Measurements from ENCODE around the gene MAFG.

MAFG gene

DNA sequence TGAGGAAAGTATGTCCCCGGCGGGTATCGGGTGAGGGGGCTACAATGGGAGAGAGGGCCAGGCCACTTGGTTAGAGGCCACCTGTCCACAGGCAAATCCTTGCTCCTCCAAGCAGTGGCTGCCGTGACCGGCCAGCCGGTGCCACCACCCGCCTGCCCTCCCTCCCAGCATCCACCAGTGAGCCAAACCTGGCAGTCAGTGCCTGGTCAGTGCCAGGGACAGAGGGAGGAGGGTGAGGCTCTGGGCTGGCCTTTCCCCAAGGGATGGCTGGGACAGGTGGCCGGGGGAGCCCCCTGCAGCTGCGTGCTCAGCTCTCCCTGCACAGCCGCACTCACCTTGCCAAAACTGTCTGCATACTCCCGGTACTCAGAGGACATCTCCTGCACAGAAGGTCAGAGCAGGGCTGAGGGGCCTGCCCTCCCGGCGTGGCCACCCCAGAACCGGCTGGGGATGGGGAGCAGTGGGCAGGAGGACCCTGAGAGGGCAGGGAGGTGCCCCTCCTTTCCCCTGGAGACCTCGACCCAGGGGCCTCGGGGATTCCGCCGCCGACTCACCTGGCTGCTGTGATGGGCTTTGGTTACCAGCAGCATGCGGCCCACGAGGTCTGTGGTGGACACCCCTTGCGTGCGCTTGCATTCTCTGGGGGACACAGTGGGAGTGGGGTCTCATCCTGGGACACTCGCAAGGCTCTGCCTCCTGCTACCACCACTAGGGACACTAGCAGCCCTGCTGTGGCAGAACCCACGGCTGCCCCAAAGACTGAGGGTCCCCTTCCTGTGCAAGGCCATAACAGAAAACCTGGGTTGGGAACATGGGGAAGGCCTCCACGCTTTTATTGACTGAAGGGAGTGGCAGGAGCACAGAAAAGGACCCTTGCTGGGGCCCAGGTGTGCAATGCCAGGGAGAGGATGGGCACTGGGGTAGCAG, 20.1 kb downstream of the MAFG start:
- no peak for DNase-seq

DNA sequence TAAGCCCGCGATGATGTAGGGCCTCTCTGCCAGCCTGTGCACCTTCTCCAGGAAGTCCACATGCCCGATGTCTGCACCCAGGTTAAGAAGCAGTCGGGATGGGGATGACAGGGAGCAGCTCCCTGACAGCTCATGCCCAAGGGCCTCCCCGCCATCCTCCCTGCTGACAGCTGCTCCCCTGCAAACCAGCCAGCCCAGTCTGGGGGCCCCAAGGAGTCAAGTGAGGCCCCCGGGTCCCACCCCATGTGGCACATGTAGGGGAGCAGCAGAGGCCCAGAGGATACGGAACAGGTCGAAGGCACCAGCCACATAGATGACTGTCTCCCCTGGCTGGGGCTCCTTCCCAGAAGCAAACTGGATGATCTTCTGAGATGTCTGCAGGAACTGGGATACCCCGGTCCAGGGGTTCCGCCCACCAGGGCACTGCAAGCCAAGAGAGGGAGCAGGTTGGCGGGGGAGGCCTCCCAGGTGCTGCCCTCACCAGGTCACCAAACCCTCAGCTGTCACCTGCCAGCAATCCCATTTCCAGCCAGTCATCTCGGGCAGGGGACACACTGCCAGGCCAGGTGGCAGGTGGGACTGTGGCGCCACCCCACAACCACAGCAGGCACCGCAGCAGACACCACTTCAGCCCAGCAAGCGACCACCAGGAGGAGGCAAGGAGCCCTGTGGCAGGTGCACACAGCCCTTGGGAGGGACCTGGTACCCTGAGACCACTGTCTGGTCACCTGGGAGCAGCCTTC, 20.9 kb downstream of the MAFG start:
- DNase-seq: no peak

DNA sequence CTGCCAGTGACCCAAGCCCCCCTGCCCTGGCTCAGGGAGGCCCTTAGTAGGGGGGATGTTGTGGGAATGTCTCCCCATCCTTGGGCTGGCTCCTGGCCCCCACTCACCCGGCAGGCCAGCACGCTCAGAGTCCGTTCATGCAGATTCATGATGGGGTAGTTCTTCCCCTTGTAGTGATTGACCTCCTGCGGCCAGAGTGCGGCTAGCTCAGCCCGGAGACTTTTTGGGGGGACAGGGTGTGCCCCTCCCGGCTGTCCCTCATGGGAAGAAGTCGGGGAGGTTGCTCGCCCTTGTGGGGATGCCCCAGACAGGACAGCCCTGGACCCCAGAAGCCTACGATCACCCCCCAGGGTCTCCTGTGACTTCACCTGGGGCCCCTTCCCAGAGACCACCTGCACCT, 21.5 kb downstream of the MAFG start:
- no peak for DNase-seq

DNA sequence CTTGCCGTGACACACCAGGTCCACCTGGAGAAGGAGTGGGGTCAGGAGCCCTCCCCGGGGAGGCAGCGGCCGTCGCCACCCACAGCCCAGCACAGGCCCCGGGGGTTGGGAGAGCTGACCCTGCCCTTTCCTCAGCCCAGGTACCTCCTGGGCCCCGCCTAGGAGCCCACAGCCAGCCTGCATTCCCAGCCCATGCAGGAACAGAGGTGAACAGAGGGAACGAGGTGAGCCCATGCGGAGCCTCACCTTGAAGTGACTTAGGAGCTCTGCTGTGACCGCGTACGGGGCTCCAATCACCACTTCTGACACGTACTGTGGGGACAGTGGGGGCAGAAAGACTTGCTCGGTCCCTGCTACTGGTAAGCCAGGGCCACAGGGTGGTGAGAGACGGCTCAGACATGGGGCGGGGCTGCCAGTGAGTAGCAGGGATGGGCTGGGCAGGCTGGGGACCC, 22.1 kb downstream of the MAFG start:
- no peak for DNase-seq

DNA sequence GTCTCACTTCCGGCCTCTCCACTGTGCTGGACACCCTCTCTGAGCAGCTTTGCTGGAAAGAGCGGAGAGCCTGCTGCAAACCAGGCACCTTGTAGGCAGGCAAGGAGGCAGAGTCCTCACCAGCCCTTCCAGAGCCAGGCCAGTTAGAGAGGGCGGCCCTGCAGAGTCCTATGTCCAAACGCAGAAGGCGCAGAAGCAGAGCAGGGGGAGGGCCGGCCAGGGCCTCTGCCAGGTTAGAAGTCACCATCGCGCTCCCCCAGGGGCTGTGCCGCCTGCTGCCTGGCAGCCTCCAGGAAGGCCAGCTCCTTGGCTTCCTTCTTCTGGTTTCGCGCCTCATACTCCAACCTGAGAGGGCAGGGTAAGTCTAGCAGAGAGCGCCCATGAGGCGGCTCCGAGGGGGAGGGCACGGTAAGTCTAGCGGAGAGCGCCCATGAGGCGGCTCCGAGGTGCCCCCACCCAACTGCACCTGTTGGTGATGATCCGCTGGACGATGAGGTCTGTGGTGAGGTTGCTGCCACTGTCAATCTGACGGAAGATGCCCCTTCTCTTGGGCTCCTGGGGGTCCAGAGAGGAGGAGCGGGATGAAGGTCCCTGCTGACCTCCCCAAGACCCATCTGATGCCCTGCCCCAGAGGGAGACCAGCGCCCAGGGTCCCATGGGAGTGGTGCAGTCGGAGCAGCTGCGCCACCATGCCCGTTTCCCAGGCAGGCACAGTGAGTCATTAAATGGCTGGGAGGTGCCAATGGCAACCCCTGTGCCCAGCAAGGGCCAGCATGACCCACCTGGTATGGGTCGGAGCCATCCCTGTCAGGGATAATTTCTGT, 22.7 kb downstream of the MAFG start:
- no peak for DNase-seq

DNA sequence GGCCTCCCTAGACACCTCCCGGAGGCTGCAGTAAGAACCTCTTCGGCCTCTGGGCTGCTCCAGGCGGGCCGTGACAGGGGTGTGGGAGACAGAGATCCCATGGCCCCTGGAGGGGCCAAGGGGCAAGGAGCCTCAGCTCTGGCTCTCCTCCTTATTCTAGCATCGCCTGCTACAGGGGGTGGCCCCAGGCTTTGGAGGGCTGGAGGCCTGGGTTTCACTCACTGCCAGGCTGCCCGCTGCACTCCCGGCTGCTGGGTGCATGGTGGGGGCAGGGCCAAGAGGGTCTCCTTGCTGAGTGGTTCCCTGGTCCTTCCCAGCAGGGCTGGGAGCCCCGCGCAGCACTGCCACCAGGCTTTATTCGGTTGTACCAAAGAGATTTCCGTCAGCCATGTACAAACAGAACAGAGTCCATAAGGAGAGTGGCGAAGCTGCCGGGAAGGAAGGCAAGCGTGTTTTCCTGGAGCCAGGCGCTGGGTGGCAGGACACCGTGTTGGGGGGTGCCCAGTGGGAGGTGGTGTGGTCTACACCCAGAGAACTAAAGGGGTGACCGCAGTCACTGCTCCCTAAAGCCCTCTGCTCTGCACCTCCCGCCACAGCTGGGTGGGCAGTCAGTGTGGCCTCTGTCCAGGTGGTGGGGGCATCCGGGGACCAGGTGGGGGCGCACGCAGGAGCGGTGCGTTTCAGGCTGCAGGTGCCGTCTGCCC, 23.5 kb downstream of the MAFG start:
- no peak for DNase-seq

DNA sequence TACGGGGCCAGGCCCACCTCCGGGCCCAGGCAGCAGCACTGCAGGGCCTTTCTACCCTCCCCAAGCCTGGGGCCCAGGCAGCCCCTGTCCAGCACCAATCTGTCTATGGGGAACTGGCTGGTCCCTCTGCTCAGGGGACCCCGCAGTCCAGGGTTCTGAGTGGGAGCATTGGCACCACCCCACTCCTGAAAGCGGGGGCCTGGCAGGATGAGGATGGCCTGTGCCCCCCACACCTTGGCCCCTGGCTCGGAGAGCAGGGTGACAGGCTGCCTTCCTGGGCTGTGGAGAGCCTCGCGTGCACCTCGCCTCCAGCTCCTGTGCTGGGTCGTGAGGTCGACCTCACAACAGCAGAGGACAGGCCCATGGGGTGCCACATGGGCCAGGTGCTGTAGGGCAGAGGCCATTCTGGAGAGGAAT, 24.1 kb downstream of the MAFG start:
- no peak for DNase-seq

- DNase-seq: no peak
Observed at GRCh38 chr17:81902653-81903414, 24.7 kb downstream of the MAFG start.

DNA sequence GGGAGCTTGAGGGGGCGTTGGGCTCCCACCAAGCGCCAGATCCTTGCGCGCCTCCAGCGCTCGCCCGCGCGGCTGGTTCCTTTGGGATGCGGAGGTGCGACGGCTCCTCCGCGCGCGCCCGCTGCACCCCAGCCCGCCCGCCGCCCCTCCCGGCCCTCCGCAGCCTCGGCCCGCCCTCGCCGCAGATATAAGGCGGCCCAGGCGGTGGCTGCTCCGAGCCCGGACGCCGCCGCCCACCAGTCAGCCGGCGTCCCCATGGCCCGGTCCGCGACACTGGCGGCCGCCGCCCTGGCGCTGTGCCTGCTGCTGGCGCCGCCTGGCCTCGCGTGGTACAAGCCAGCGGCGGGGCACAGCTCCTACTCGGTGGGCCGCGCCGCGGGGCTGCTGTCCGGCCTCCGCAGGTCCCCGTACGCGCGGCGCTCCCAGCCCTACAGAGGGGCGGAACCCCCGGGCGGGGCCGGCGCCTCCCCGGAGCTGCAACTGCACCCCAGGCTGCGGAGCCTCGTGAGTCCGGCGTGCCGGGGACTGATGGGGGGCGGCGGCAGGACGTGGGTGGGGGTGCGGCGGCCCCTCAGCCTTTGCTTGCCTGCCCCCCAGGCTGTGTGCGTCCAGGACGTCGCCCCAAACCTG, 25.4 kb downstream of the MAFG start, which contains the start of gene NPB:
Gene NPB (plus strand): TSS at position 216 of the 630 bp plus-strand sequence. CDS start 40 bp downstream, at position 256.
- no peak for DNase-seq

- DNase-seq: no peak
Observed at GRCh38 chr17:81901167-81902022, 26.1 kb downstream of the MAFG start.

GRCh38 chr17:81900181-81900820, 27.2 kb downstream of the MAFG start:
- DNase-seq: no peak

GRCh38 chr17:81899514-81900166, 27.9 kb downstream of the MAFG start:
- DNase-seq: no peak

DNA sequence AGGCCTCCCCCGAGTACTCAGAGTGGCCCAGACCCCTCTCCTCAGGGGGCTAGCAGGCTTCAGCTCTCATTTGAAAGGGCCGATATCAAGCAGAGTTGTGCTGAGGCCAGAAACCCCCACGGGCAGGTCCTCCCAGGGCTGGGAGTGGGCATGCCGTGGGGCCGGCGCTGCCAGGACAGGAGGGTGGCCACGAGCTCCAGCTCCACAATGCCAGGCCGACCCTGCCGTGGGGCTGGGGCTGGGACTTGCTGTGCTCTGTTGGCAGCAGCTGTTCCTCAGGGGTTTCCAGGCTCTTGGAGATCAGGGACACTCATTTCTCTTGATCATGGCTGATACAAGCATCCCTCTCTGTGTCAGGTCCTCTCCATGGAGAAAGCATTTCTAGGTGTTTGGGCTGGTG, 28.6 kb downstream of the MAFG start:
- DNase-seq: no peak

DNA sequence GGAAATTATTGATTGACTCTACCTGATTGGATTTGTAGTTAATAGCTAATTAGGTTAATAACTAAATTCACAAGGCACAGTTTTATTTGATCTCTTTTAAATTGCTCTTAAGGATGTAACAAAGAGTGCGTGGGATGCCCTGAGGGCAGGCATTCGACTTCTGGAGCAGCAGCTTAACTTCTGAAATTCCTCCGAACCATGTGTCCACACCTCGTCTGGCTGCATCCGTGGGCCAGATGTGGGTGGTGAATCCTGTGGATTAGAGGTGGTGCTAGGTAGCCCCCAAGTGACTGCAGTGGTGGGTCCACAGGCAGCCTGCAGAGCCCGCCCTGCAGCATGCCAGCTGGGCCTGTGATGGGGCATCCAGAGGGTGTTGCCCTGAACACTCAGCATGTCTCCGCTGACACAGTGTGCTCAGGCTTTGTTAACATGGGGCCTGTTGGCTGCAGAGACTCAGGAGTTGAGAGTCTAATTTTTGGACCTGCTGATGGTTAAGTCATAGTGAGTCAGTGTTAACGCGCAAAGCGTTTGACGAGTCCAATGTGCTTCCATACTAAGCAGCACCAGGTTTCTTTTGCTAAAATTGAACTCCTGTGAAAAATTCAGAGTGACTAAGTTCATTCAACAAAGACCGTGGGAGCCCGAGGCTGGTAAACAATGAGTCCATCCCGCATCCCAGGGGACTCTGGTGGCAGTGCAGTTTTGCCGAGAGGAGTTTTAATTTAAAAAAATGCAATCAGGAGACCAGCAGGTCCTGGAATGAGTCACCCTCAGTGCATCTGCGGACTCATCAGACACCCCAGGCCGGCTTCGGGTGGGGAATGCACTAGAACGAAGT, 29.3 kb downstream of the MAFG start:
- DNase-seq: no peak

- DNase-seq: no peak
Observed at GRCh38 chr17:81895400-81895799, 32.1 kb downstream of the MAFG start.

DNA sequence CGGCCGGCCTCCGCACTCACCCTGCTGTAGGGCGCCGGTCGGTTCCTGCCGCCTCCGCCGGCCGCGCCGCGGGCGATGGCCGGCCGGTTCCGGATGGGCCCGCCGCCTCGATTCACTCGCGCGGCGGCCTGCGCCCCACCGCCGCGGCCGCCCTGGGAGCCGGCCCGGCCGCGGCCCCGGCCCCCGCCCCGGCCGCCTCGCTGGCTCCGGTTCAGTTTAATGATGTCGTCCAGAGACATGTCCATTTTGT, 36.3 kb downstream of the MAFG start:
- DNase-seq: no peak

GRCh38 chr17:81890447-81891302, 36.9 kb downstream of the MAFG start:
- no peak for DNase-seq

Data from NCI-H2227 treated with DMSO at 0.1 percent for 48 hours (cell line).